IMR-90 (cell line): ENCODE measurements around the gene INTU. TPM values are rescaled to one million over a fixed set of nuclear protein-coding genes. Genes with fewer than 3 reads are reported as not detected.

Experiments
- ATAC-seq: fragments of 200-7000 bp; cut with Tn5 transposase; 2 replicates; pipeline ENCODE4 v1.9.1; 2020; ENCODE audit warnings: low read depth, mild to moderate bottlenecking, moderate library complexity
- BruUV-seq: library from RNA; stranded (reverse); fragments of 400-500 nt; replicated peaks from 2 replicates; lab custom pipeline; 2021; lab: Mats Ljungman, UMichigan
- CTCF ChIA-PET: fragments of 300-600 bp; formaldehyde crosslinking; extraction: SDS; loops from one replicate; lab custom pipeline; 2021; ENCODE audit warnings: antibody characterized with exemption; lab: Yijun Ruan, JAX
- POLR2A ChIA-PET: fragments of 300-600 bp; sonication (Branson Sonifier 250); formaldehyde crosslinking; loops from one replicate; lab custom pipeline; 2022; ENCODE audit warnings: antibody characterized with exemption; ENCODE audit not compliant: unreplicated experiment; lab: Charles Lee
- DNase-seq: peaks from one replicate; pipeline ENCODE4 v3.0.0; 2013
- H2AFZ ChIP-seq: replicated peaks from 2 replicates; pipeline ENCODE3; 2013; ENCODE audit warnings: low read length, mild to moderate bottlenecking; ENCODE audit not compliant: poor library complexity
- H2AK5ac ChIP-seq: 2 replicates; pipeline ENCODE4 v1.6.1; 2013; ENCODE audit warnings: low read depth, low read length, inconsistent platforms
- H2AK9ac ChIP-seq: replicated peaks from 2 replicates; pipeline ENCODE3; 2013; ENCODE audit warnings: mild to moderate bottlenecking, low read depth, low read length, moderate library complexity; ENCODE audit not compliant: poor library complexity
- H2BK120ac ChIP-seq: 2 replicates; pipeline ENCODE4 v1.6.1; 2013; ENCODE audit warnings: low read depth, low read length, inconsistent platforms
- H2BK15ac ChIP-seq: 3 replicates; pipeline ENCODE4 v1.6.1; 2013; ENCODE audit warnings: low read depth, low read length, inconsistent platforms
- H2BK20ac ChIP-seq: 2 replicates; pipeline ENCODE4 v1.6.1; 2013; ENCODE audit warnings: low read depth, mild to moderate bottlenecking, inconsistent platforms, low read length, moderate library complexity
- H2BK5ac ChIP-seq: 2 replicates; pipeline ENCODE4 v1.6.1; 2013; ENCODE audit warnings: mild to moderate bottlenecking, low read depth, low read length, inconsistent platforms; ENCODE audit not compliant: poor library complexity, severe bottlenecking
- H3K14ac ChIP-seq: replicated peaks from 2 replicates; pipeline ENCODE4 v1.6.1; 2013; ENCODE audit warnings: low read depth, low read length, inconsistent platforms
- H3K18ac ChIP-seq: 2 replicates; pipeline ENCODE4 v1.6.1; 2013; ENCODE audit warnings: low read depth, low read length, control low read depth
- H3K23ac ChIP-seq: 2 replicates; pipeline ENCODE4 v1.6.1; 2013; ENCODE audit warnings: low read depth, low read length, inconsistent platforms
- H3K27ac ChIP-seq: 2 replicates; pipeline ENCODE4 v1.5.1; 2013; ENCODE audit warnings: mild to moderate bottlenecking, control low read depth, low read length; ENCODE audit not compliant: insufficient read depth
- H3K27me3 ChIP-seq: 2 replicates; pipeline ENCODE4 v1.6.1; 2013; ENCODE audit warnings: low read length; ENCODE audit not compliant: control insufficient read depth, insufficient read depth
- H3K36me3 ChIP-seq: 2 replicates; pipeline ENCODE4 v1.6.1; 2013; ENCODE audit warnings: low read length, mixed read lengths; ENCODE audit not compliant: control insufficient read depth, insufficient read depth
- H3K4ac ChIP-seq: 2 replicates; pipeline ENCODE4 v1.6.1; 2013; ENCODE audit warnings: low read depth, low read length, inconsistent platforms
- H3K4me1 ChIP-seq: 2 replicates; pipeline ENCODE4 v1.6.1; 2013; ENCODE audit warnings: low read length, mixed read lengths; ENCODE audit not compliant: control insufficient read depth, insufficient read depth
- H3K4me2 ChIP-seq: 2 replicates; pipeline ENCODE4 v1.6.1; 2013; ENCODE audit warnings: low read depth, mild to moderate bottlenecking, control low read depth, low read length, moderate library complexity
- H3K4me3 ChIP-seq: 2 replicates; pipeline ENCODE4 v1.5.1; 2013; ENCODE audit warnings: low read depth, mild to moderate bottlenecking, control low read depth, low read length, moderate library complexity; ENCODE audit not compliant: insufficient read depth
- H3K56ac ChIP-seq: 2 replicates; pipeline ENCODE4 v1.6.1; 2013; ENCODE audit warnings: low read length, inconsistent platforms; ENCODE audit not compliant: insufficient read depth; ENCODE audit errors: extremely low read depth
- H3K79me1 ChIP-seq, 2 experiments: 2 replicates each; pipeline ENCODE4 v1.6.1; 2013; ENCODE audit warnings: low read length in 2 of 2, inconsistent platforms in 1 of 2, low read depth in 1 of 2
- H3K9ac ChIP-seq: 2 replicates; pipeline ENCODE4 v1.6.1; 2013; ENCODE audit warnings: low read depth, low read length, control low read depth
- H3K9me1 ChIP-seq: 2 replicates; pipeline ENCODE4 v1.6.1; 2013; ENCODE audit warnings: low read length, inconsistent platforms; ENCODE audit not compliant: insufficient read depth
- H3K9me3 ChIP-seq: 2 replicates; pipeline ENCODE4 v1.6.1; 2013; ENCODE audit warnings: low read length; ENCODE audit not compliant: control insufficient read depth, insufficient read depth
- H4K20me1 ChIP-seq: 2 replicates; pipeline ENCODE4 v1.6.1; 2013; ENCODE audit warnings: low read length, inconsistent platforms; ENCODE audit not compliant: insufficient read depth
- H4K5ac ChIP-seq: 2 replicates; pipeline ENCODE4 v1.6.1; 2013; ENCODE audit warnings: mild to moderate bottlenecking, low read depth, low read length, control low read depth
- H4K8ac ChIP-seq, 2 experiments: 2 replicates each; pipeline ENCODE4 v1.6.1; 2013; ENCODE audit warnings: low read depth in 2 of 2, low read length in 2 of 2, control low read depth in 1 of 2, inconsistent platforms in 1 of 2
- H4K91ac ChIP-seq: 2 replicates; pipeline ENCODE4 v1.6.1; 2013; ENCODE audit warnings: low read depth, low read length, inconsistent platforms; ENCODE audit not compliant: insufficient read depth
- BHLHE40 ChIP-seq: fragments of 150-350 bp; IDR thresholded peaks from 2 replicates; pipeline ENCODE4 v1.6.1; 2016; ENCODE audit warnings: mild to moderate bottlenecking, low read depth, low read length
- CEBPB ChIP-seq: IDR thresholded peaks from 2 replicates; pipeline ENCODE4 v1.6.1; 2012; ENCODE audit warnings: low read depth, low read length, improper control_type of control experiment
- CHD1 ChIP-seq: IDR thresholded peaks from 2 replicates; pipeline ENCODE4 v1.6.1; 2012; ENCODE audit warnings: low read depth, low read length, improper control_type of control experiment
- CTCF ChIP-seq: conservative IDR thresholded peaks from 2 replicates; pipeline ENCODE4 v1.5.1; 2012; ENCODE audit warnings: mild to moderate bottlenecking, low read depth, low read length, improper control_type of control experiment
- ELK1 ChIP-seq: fragments of 150-350 bp; IDR thresholded peaks from 2 replicates; pipeline ENCODE4 v1.6.1; 2016; ENCODE audit warnings: low read depth, mild to moderate bottlenecking, low read length, moderate library complexity, borderline replicate concordance
- FOS ChIP-seq: fragments of 150-350 bp; IDR thresholded peaks from 2 replicates; pipeline ENCODE4 v1.6.1; 2016; ENCODE audit warnings: low read depth, low read length
- MAFK ChIP-seq: IDR thresholded peaks from 2 replicates; pipeline ENCODE4 v1.6.1; 2012; ENCODE audit warnings: low read depth, low read length, improper control_type of control experiment
- MAZ ChIP-seq: IDR thresholded peaks from 2 replicates; pipeline ENCODE4 v1.6.1; 2012; ENCODE audit warnings: low read depth, mild to moderate bottlenecking, low read length, improper control_type of control experiment, moderate library complexity, borderline replicate concordance
- MXI1 ChIP-seq: IDR thresholded peaks from 2 replicates; pipeline ENCODE4 v1.6.1; 2012; ENCODE audit warnings: low read depth, mild to moderate bottlenecking, low read length, moderate library complexity, borderline replicate concordance
- NFE2L2 ChIP-seq: fragments of 150-350 bp; IDR thresholded peaks from 2 replicates; pipeline ENCODE4 v1.6.1; 2016; ENCODE audit warnings: low read depth, mild to moderate bottlenecking, low read length
- POLR2A ChIP-seq: IDR thresholded peaks from 2 replicates; pipeline ENCODE4 v1.6.1; 2012; ENCODE audit warnings: mild to moderate bottlenecking, low read depth, low read length
- RAD21 ChIP-seq: IDR thresholded peaks from 2 replicates; pipeline ENCODE4 v1.6.1; 2012; ENCODE audit warnings: low read length, improper control_type of control experiment
- RCOR1 ChIP-seq: IDR thresholded peaks from 2 replicates; pipeline ENCODE4 v1.6.1; 2012; ENCODE audit warnings: mild to moderate bottlenecking, low read length, improper control_type of control experiment; ENCODE audit not compliant: insufficient replicate concordance
- RFX5 ChIP-seq: IDR thresholded peaks from 2 replicates; pipeline ENCODE4 v1.8.0; 2012; ENCODE audit warnings: low read depth, mild to moderate bottlenecking, low read length, moderate library complexity
- SMC3 ChIP-seq: fragments of 150-350 bp; IDR thresholded peaks from 2 replicates; pipeline ENCODE4 v1.6.1; 2016; ENCODE audit warnings: low read depth, mild to moderate bottlenecking, antibody characterized with exemption, low read length, moderate library complexity
- USF2 ChIP-seq: fragments of 150-350 bp; IDR thresholded peaks from 2 replicates; pipeline ENCODE4 v1.6.1; 2017; ENCODE audit warnings: mild to moderate bottlenecking, antibody characterized with exemption, low read length, low read depth
- WGBS, 2 experiments: methylation state at CpG; one replicate each; pipeline versions ENCODE4 v1.1.5 to v1.1.7; 2013; ENCODE audit warnings: missing lambda C conversion rate in 2 of 2; ENCODE audit not compliant: insufficient read length in 1 of 2; ENCODE audit errors: extremely low coverage in 2 of 2; 5-methylcytosine and 5-hydroxymethylcytosine counted together
- dilution Hi-C: fragments of 300-500 bp; cut with HindIII; formaldehyde crosslinking; loops from one replicate; pipeline ENCODE4 v1.14.3; 2018; ENCODE audit warnings: low sequenced_read_pairs; ENCODE audit not compliant: unreplicated experiment
- in situ Hi-C: fragments of 300-500 bp; cut with MboI; formaldehyde crosslinking; loops from 3 replicates; pipeline ENCODE4 v1.14.3; 2019; ENCODE audit warnings: low sequenced_read_pairs, inconsistent platforms, mixed read lengths
- intact Hi-C: fragments of 100-400 bp; cut with micrococcal nuclease; formaldehyde crosslinking; loops from 2 replicates; pipeline ENCODE4 v1.10.0; 2022
- polyA plus RNA-seq, 3 experiments: library from polyadenylated mRNA; depleted of rRNA; stranded (reverse); fragments of >200 nt; gene quantifications; 2 replicates each; pipeline ENCODE4 v1.2.3, GENCODE V29; 2012; ENCODE audit warnings: low replicate concordance in 1 of 3
- total RNA-seq: library from RNA; depleted of rRNA; stranded (reverse); fragments of >200 nt; gene quantifications from 2 replicates; pipeline ENCODE4 v1.2.3, GENCODE V29; 2012

Gene INTU
- total and polyA plus RNA-seq, 2 of the 4 experiments (the other 2 are of a cell fraction), result 6.5 to 10.8 TPM

- H3K4me2 ChIP-seq, result no peak overlapping the region
- H3K23ac ChIP-seq, result no peak overlapping the region
- H3K4me1 ChIP-seq, result no peaks in the 10 kb centered on the region
- H3K4ac ChIP-seq, result no peak overlapping the region
- H2AK9ac ChIP-seq, result no peak overlapping the region
- H3K27me3 ChIP-seq, result no peaks in the 10 kb centered on the region
- H2BK120ac ChIP-seq, result no peak overlapping the region
- H3K9me3 ChIP-seq, result no peaks in the 10 kb centered on the region
- no peak overlapping the region for H3K4me3 ChIP-seq
- DNase-seq (no peak), ATAC-seq (no peak)
- POLR2A ChIA-PET, result no interaction called here
- in situ Hi-C loops (no loop called here), dilution Hi-C loops (no loop called here), intact Hi-C loops (no loop called here)
- no peak overlapping the region for H2AK5ac ChIP-seq
- whole genome bisulfite sequencing, 2 experiments, result no CpG with 5 or more reads among the region's 4 CpGs
- no peak overlapping the region for H2BK20ac ChIP-seq
- no peaks in the 10 kb centered on the region for H4K20me1 ChIP-seq
- H2AFZ ChIP-seq, result no peak overlapping the region
- H3K27ac ChIP-seq, result no peak overlapping the region
- no TSS peak for BruUV-seq
- no peak overlapping the region for H3K18ac ChIP-seq
- TF ChIP-seq RAD21 (no peak), MXI1 (no peak), POLR2A (no peak), CEBPB (no peak), BHLHE40 (no peak), MAZ (no peak), MAFK (no peak), ELK1 (no peak), RFX5 (no peak), FOS (no peak), SMC3 (no peak), CTCF (no peak), NFE2L2 (no peak), USF2 (no peak), CHD1 (no peak), RCOR1 (no peak)
- no peaks in the 10 kb centered on the region for H3K79me1 ChIP-seq
- H3K14ac ChIP-seq, result no peak overlapping the region
- H4K8ac ChIP-seq, result no peak overlapping the region
- H3K36me3 ChIP-seq, result no peaks in the 10 kb centered on the region
- H3K56ac ChIP-seq, result no peak overlapping the region
- no peak overlapping the region for H4K91ac ChIP-seq
- H2BK15ac ChIP-seq, result no peak overlapping the region
- no peak overlapping the region for H4K5ac ChIP-seq
- no peak overlapping the region for H3K9ac ChIP-seq
- CTCF ChIA-PET, result no interaction called here
- no peak overlapping the region for H2BK5ac ChIP-seq
- no peaks in the 10 kb centered on the region for H3K9me1 ChIP-seq
These were observed 138.9 kb downstream of the INTU start for GRCh38 chr4:127771535-127772275.
